ENCODE results near the gene CBLB. TPM values are rescaled to one million over a fixed set of nuclear protein-coding genes. Genes with fewer than 3 reads are reported as not detected.

Gene CBLB
- total RNA-seq, 1 experiment from 2014 or later, result 23.9 TPM

- Histone ChIP-seq H4K20me1 (ENCODE audit: low read length) (no peaks in the 10 kb centered on the region), H3K79me2 (ENCODE audit: low read length) (no peaks in the 10 kb centered on the region), H3F3A (ENCODE audit: low read length, unreplicated experiment) (no peaks in the 10 kb centered on the region), H3K4me2 (ENCODE audit: low read length) (no peak overlapping the region), H3K36me3 (ENCODE audit: low read depth, low read length) (no peaks in the 10 kb centered on the region), H3K27me3 (ENCODE audit: low read length) (no peaks in the 10 kb centered on the region), H3K9ac (ENCODE audit: low read length) (no peak overlapping the region), H3K27ac (ENCODE audit: low read length) (no peak overlapping the region), H2AFZ (ENCODE audit: low read length) (no peak overlapping the region), H3K4me1 (ENCODE audit: insufficient read depth, low read length) (peaks cover 27% of the 10 kb centered on the region), H3K4me3 (ENCODE audit: low read length) (no peak overlapping the region), H3K9me2 (replicated peaks; ENCODE audit: low read length) (no peaks in the 10 kb centered on the region), H3K9me3 (ENCODE audit: low read length) (no peaks in the 10 kb centered on the region)
- BruUV-seq (replicated peaks), result no TSS peak
- ChIA-PET CTCF (no interaction called here), POLR2A (ENCODE audit: unreplicated experiment) (no interaction called here)
- no peak for TF ChIP-seq EZH2 (IDR thresholded peaks at IDR 0.05; ENCODE audit: low read length, unreplicated experiment)
- TF ChIP-seq EZH2phosphoT487 (IDR thresholded peaks at IDR 0.05; ENCODE audit: borderline replicate concordance, low read length), result no peak
- TF ChIP-seq, protein P1, sequence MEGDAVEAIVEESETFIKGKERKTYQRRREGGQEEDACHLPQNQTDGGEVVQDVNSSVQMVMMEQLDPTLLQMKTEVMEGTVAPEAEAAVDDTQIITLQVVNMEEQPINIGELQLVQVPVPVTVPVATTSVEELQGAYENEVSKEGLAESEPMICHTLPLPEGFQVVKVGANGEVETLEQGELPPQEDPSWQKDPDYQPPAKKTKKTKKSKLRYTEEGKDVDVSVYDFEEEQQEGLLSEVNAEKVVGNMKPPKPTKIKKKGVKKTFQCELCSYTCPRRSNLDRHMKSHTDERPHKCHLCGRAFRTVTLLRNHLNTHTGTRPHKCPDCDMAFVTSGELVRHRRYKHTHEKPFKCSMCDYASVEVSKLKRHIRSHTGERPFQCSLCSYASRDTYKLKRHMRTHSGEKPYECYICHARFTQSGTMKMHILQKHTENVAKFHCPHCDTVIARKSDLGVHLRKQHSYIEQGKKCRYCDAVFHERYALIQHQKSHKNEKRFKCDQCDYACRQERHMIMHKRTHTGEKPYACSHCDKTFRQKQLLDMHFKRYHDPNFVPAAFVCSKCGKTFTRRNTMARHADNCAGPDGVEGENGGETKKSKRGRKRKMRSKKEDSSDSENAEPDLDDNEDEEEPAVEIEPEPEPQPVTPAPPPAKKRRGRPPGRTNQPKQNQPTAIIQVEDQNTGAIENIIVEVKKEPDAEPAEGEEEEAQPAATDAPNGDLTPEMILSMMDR (conservative IDR thresholded peaks at IDR 0.05; ENCODE audit: low read depth, low read length), result no peak
- intact Hi-C loops (cut with micrococcal nuclease), result no loop called here
- DNase-seq (no peak), ATAC-seq (no peak)
Measured at GRCh38 chr3:105608623-105609022, 260.2 kb downstream of the CBLB start.

DNA sequence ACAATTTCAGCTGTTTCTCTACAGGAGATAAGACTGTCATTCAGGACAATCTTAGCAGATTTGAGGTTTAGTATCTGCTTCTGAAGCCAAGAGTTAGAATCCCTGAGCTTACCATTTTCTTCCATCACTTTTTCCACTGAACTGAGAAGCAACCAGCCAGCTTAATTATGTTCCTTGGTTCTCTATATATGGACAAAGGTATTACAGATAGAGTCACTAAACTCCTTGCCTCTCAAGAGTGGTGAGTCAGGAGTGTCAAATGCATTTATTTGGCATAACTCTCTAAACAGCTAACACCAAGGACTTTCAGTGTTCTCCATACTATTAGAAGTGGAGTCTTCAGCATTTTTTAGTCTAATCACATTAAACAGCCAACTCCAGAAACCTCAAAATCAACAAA, 262.8 kb downstream of the CBLB start:
- no peaks in the 10 kb centered on the region for H3K79me2 ChIP-seq (ENCODE audit: low read length)
- intact Hi-C loops (cut with micrococcal nuclease), result no loop called here
- no peak overlapping the region for H3K4me3 ChIP-seq (ENCODE audit: low read length)
- DNase-seq (peak; percentile 51), ATAC-seq (no peak)
- no peaks in the 10 kb centered on the region for H4K20me1 ChIP-seq (ENCODE audit: low read length)
- H3K36me3 ChIP-seq (ENCODE audit: low read depth, low read length), result no peaks in the 10 kb centered on the region
- no peaks in the 10 kb centered on the region for H3K9me2 ChIP-seq (replicated peaks; ENCODE audit: low read length)
- ChIA-PET CTCF (no interaction called here), POLR2A (ENCODE audit: unreplicated experiment) (no interaction called here)
- H3K9ac ChIP-seq (ENCODE audit: low read length), result no peak overlapping the region
- BruUV-seq (replicated peaks), result no TSS peak
- no peaks in the 10 kb centered on the region for H3F3A ChIP-seq (ENCODE audit: low read length, unreplicated experiment)
- 0 out of 2 replicates have a peak overlapping the region, but pooled peaks have one; percentile 9 for H2AFZ ChIP-seq (ENCODE audit: low read length)
- H3K27ac ChIP-seq (ENCODE audit: low read length), result no peak overlapping the region
- no peaks in the 10 kb centered on the region for H3K27me3 ChIP-seq (ENCODE audit: low read length)
- no peaks in the 10 kb centered on the region for H3K9me3 ChIP-seq (ENCODE audit: low read length)
- no peak overlapping the region for H3K4me2 ChIP-seq (ENCODE audit: low read length)
- peaks cover 7% of the 10 kb centered on the region for H3K4me1 ChIP-seq (ENCODE audit: insufficient read depth, low read length)
- TF ChIP-seq EZH2phosphoT487 (IDR thresholded peaks at IDR 0.05; ENCODE audit: borderline replicate concordance, low read length) (no peak), EZH2 (IDR thresholded peaks at IDR 0.05; ENCODE audit: low read length, unreplicated experiment) (no peak)
- TF ChIP-seq, protein P1 (conservative IDR thresholded peaks at IDR 0.05; ENCODE audit: low read depth, low read length), result no peak

Data from PC-3 (cell line).